HepG2 (cell line): ENCODE measurements around the gene STK10. TPM values are rescaled to one million over a fixed set of nuclear protein-coding genes. Genes with fewer than 3 reads are reported as not detected.

Experiments used
- ATAC-seq: fragments of 200-7000 bp; cut with Tn5 transposase; 3 replicates; pipeline ENCODE4 v1.9.1; 2020; ENCODE audit warnings: mild to moderate bottlenecking, moderate library complexity
- BruUV-seq: library from RNA; stranded (reverse); fragments of 400-500 nt; replicated peaks from 2 replicates; lab custom pipeline; 2021; lab: Mats Ljungman, UMichigan
- CTCF ChIA-PET: fragments of 300-600 bp; formaldehyde crosslinking; extraction: SDS; loops from one replicate; lab custom pipeline; 2021; ENCODE audit warnings: low total read pairs, inconsistent platforms, low intra/inter-chr PET ratio; lab: Yijun Ruan, JAX
- POLR2A ChIA-PET: fragments of 350-600 bp; sonication (Branson Sonifier 250); formaldehyde crosslinking; loops from one replicate; lab custom pipeline; 2020; ENCODE audit warnings: antibody characterized with exemption, inconsistent platforms; lab: Yijun Ruan, JAX
- DNase-seq: peaks from one replicate; pipeline ENCODE4 v3.0.0-alpha.2; 2015; ENCODE audit warnings: low spot score
- FAIRE-seq: peaks from 3 replicates; lab custom pipeline; 2011; peaks lifted over from hg19 to GRCh38; lab: Jason Lieb, UNC
- H2AFZ ChIP-seq: one replicate; pipeline ENCODE4 v1.6.1; 2011; ENCODE audit warnings: low read length, inconsistent platforms
- H3K27ac ChIP-seq: fragments of 300-600 bp; 3 replicates; pipeline ENCODE4 v1.8.0; 2011; ENCODE audit warnings: mixed run types, mild to moderate bottlenecking, mixed read lengths, low read length, inconsistent platforms; ENCODE audit not compliant: insufficient read depth; ENCODE audit errors: extremely low read length
- H3K27me3 ChIP-seq, 2 experiments: fragments of 200-600 bp in 1 of 2; 2 replicates in 1 of 2; 3 replicates in 1 of 2; pipeline versions ENCODE4 v1.6.0 to v1.8.0; 2011; ENCODE audit warnings: low read length in 2 of 2, mild to moderate bottlenecking in 2 of 2, moderate library complexity in 2 of 2, inconsistent platforms in 1 of 2; ENCODE audit not compliant: insufficient read depth in 2 of 2, control insufficient read depth in 1 of 2
- H3K36me3 ChIP-seq, 2 experiments: fragments of 200-600 bp in 1 of 2; replicated peaks in 1 of 2; 2 replicates in 1 of 2; 3 replicates in 1 of 2; pipeline versions ENCODE4 v1.5.1 to v1.8.0; 2011; ENCODE audit warnings: low read length in 2 of 2, inconsistent platforms in 1 of 2; ENCODE audit not compliant: insufficient read depth in 2 of 2, control insufficient read depth in 1 of 2
- H3K4me1 ChIP-seq: 2 replicates; pipeline ENCODE4 v1.5.1; 2012; ENCODE audit warnings: low read length, inconsistent platforms; ENCODE audit not compliant: insufficient read depth
- H3K4me2 ChIP-seq: 2 replicates; pipeline ENCODE4 v1.6.0; 2011; ENCODE audit warnings: low read depth, low read length, inconsistent platforms
- H3K4me3 ChIP-seq, 3 experiments: fragments of 200-600 bp in 1 of 3; sonication (generic), shearing (Covaris generic) in 1 of 3; replicated peaks in 1 of 3; 2 replicates each; pipeline ENCODE4 v1.5.1; 2011 to 2016; ENCODE audit warnings: low read length in 3 of 3, inconsistent platforms in 2 of 3, low read depth in 2 of 3, mild to moderate bottlenecking in 2 of 3, control low read depth in 1 of 3, mixed read lengths in 1 of 3; ENCODE audit not compliant: insufficient read depth in 1 of 3
- H3K79me2 ChIP-seq: one replicate; pipeline ENCODE4 v1.6.1; 2011; ENCODE audit warnings: low read length, inconsistent platforms; ENCODE audit not compliant: insufficient read depth
- H3K9ac ChIP-seq: 2 replicates; pipeline ENCODE4 v1.6.0; 2011; ENCODE audit warnings: mild to moderate bottlenecking, low read depth, low read length, inconsistent platforms; ENCODE audit not compliant: insufficient read depth
- H3K9me3 ChIP-seq: 2 replicates; pipeline ENCODE4 v1.5.1; 2012; ENCODE audit warnings: mild to moderate bottlenecking, low read length
- H4K20me1 ChIP-seq: 2 replicates; pipeline ENCODE4 v1.6.0; 2011; ENCODE audit warnings: inconsistent platforms, mild to moderate bottlenecking, low read length, moderate library complexity; ENCODE audit not compliant: insufficient read depth
- ARID2 ChIP-seq: sonication (generic); formaldehyde crosslinking; IDR thresholded peaks from 2 replicates; pipeline ENCODE4 v1.8.1; 2022; ENCODE audit warnings: mild to moderate bottlenecking, missing genetic modification reagents, borderline replicate concordance
- BRCA1 ChIP-seq: sonication (generic); formaldehyde crosslinking; IDR thresholded peaks from 2 replicates; pipeline ENCODE4 v1.4.0; 2020; ENCODE audit warnings: missing genetic modification reagents
- HBP1 ChIP-seq: IDR thresholded peaks from 2 replicates; pipeline ENCODE4 v1.6.1; 2016; ENCODE audit warnings: low read depth, control low read depth
- HNRNPUL1 ChIP-seq: fragments of 200-400 bp; formaldehyde crosslinking; IDR thresholded peaks from 2 replicates; pipeline ENCODE4 v1.6.1; 2017; ENCODE audit warnings: low read depth, mild to moderate bottlenecking, low read length, moderate library complexity
- IKZF4 ChIP-seq: sonication (generic); formaldehyde crosslinking; IDR thresholded peaks from 2 replicates; pipeline ENCODE4 v1.5.1; 2020; ENCODE audit warnings: borderline replicate concordance, mild to moderate bottlenecking, low read depth, missing genetic modification reagents; ENCODE audit errors: not compliant biosample characterization
- NFE2L1 ChIP-seq: sonication (generic); formaldehyde crosslinking; IDR thresholded peaks from 2 replicates; pipeline ENCODE4 v1.4.0; 2020; ENCODE audit warnings: missing genetic modification reagents, mild to moderate bottlenecking, borderline replicate concordance
- SAP130 ChIP-seq: IDR thresholded peaks from 2 replicates; pipeline ENCODE4 v1.6.1; 2016; ENCODE audit warnings: low read depth
- TP53 ChIP-seq: sonication (generic); formaldehyde crosslinking; conservative IDR thresholded peaks from 2 replicates; pipeline ENCODE4 v1.4.0; 2020; ENCODE audit warnings: missing genetic modification reagents
- ZBTB38 ChIP-seq: sonication (generic); formaldehyde crosslinking; IDR thresholded peaks from 2 replicates; pipeline ENCODE4 v1.5.1; 2020; ENCODE audit warnings: mild to moderate bottlenecking, missing genetic modification reagents
- ZNF343 ChIP-seq: sonication (generic); formaldehyde crosslinking; IDR thresholded peaks from 2 replicates; pipeline ENCODE4 v1.4.0; 2020; ENCODE audit warnings: mild to moderate bottlenecking, missing genetic modification reagents
- WGBS: methylation state at CpG from one replicate; pipeline ENCODE4 v1.1.6; 2017; ENCODE audit warnings: low lambda C conversion rate; 5-methylcytosine and 5-hydroxymethylcytosine counted together
- in situ Hi-C: cut with HindIII; loops from 2 replicates; pipeline ENCODE4 v1.10.0; 2017; ENCODE audit warnings: low pct_unique_long_range_greater_than_20kb; ENCODE audit not compliant: extremely low pct_ligation_motif_present
- intact Hi-C: fragments of 100-400 bp; cut with micrococcal nuclease; formaldehyde crosslinking; loops from one replicate; pipeline ENCODE4 v1.10.0; 2022; ENCODE audit not compliant: unreplicated experiment
- polyA plus RNA-seq, 8 experiments: library from polyadenylated mRNA; depleted of rRNA in 3 of 8; stranded (reverse) in 7 of 8; unstranded in 1 of 8; fragments of >200 nt; fragmentation: Illumina TruSeq in 4 of 8; extraction: Trizol in 4 of 8; gene quantifications; 2 replicates each; pipeline versions ENCODE4 v1.2.1 to v1.2.3, GENCODE V29; 2011 to 2016; ENCODE audit warnings: low read depth in 4 of 8, missing spikeins in 1 of 8, mixed read lengths in 1 of 8; ENCODE audit not compliant: insufficient read depth in 1 of 8
- total RNA-seq, 5 experiments: library from RNA; depleted of rRNA; stranded (reverse); fragments of >200 nt; fragmentation: Illumina TruSeq; extraction: Trizol; gene quantifications; 2 replicates each; pipeline ENCODE4 v1.2.3, GENCODE V29; 2016; ENCODE audit warnings: low read depth in 1 of 5
- TF ChIP-seq, protein P1 (sequence below): sonication (generic); formaldehyde crosslinking; IDR thresholded peaks from 2 replicates; pipeline ENCODE4 v1.8.0; 2022; ENCODE audit warnings: mild to moderate bottlenecking, missing genetic modification reagents, borderline replicate concordance
- TF ChIP-seq, protein P2 (sequence below): sonication (generic); formaldehyde crosslinking; IDR thresholded peaks from 2 replicates; pipeline ENCODE4 v1.4.0; 2020; ENCODE audit warnings: missing genetic modification reagents, borderline replicate concordance

The STK10 gene
- total and polyA plus RNA-seq, 2 of the 13 experiments (the other 11 are each of a cell fraction or from before 2014, with no cell fraction given), result 7.0 to 7.2 TPM

- Histone ChIP-seq H4K20me1 (no peaks in the 10 kb centered on the region), H3K27me3 (no peaks in the 10 kb centered on the region), H3K4me2 (peak overlapping the region; percentile 93), H3K4me1 (peaks cover 35% of the 10 kb centered on the region), H3K36me3 (0 out of 5 replicates have a peak, but pooled peaks cover 0 to 1% of the 10 kb centered on the region in 2 experiments), H3K9me3 (no peaks in the 10 kb centered on the region), H3K27ac (no peak overlapping the region), H3K9ac (peak overlapping the region; percentile 65), H3K79me2 (peaks cover 6% of the 10 kb centered on the region), H2AFZ (peak overlapping the region; percentile 81), H3K4me3 (peak overlapping the region; percentile 91 to 95 (median 93))
- CTCF ChIA-PET, result interaction anchor here (1.3 to 3.0 kb wide), 4 partner anchors 27 to 105 kb away, joined by 5 to 40 read pairs (median 6); no protein-coding TSS in a partner anchor
- intact Hi-C loops (loop anchor here (1.0 to 2.0 kb wide), 3 partner anchors 24 to 104 kb away; no protein-coding TSS in a partner anchor), in situ Hi-C loops (loop anchor here (5.0 kb wide), 1 partner anchor 77 kb away; no protein-coding TSS in a partner anchor)
- no TSS peak for BruUV-seq
- ATAC-seq, result no peak
- 37% methylated on average over 19 of the region's 30 CpGs for WGBS
- TF ChIP-seq ZNF343 (no peak), NFE2L1 (no peak), ARID2 (CRISPR knock-in tag) (0 out of 2 replicates have a peak, but pooled peaks have one; percentile 22), SAP130 (CRISPR knock-in tag) (0 out of 2 replicates have a peak, but pooled peaks have one; percentile 17), TP53 (CRISPR knock-in tag) (0 out of 2 replicates have a peak, but pooled peaks have one; percentile 3), IKZF4 (peak; percentile 9), HBP1 (CRISPR knock-in tag) (0 out of 2 replicates have a peak, but pooled peaks have one; percentile 1), ZBTB38 (CRISPR knock-in tag) (peak; percentile 65; the same call in 1 of the 2 replicates), HNRNPUL1 (no peak), BRCA1 (0 out of 2 replicates have a peak, but pooled peaks have one; percentile 13)
- TF ChIP-seq, protein P1, sequence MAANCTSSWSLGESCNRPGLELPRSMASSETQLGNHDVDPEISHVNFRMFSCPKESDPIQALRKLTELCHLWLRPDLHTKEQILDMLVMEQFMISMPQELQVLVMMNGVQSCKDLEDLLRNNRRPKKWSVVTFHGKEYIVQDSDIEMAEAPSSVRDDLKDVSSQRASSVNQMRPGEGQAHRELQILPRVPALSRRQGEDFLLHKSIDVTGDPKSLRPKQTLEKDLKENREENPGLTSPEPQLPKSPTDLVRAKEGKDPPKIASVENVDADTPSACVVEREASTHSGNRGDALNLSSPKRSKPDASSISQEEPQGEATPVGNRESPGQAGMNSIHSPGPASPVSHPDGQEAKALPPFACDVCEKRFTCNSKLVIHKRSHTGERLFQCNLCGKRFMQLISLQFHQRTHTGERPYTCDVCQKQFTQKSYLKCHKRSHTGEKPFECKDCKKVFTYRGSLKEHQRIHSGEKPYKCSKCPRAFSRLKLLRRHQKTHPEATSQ (CRISPR knock-in tag), result peak; percentile 17; the same call in 1 of the 2 replicates
- TF ChIP-seq, protein P2, sequence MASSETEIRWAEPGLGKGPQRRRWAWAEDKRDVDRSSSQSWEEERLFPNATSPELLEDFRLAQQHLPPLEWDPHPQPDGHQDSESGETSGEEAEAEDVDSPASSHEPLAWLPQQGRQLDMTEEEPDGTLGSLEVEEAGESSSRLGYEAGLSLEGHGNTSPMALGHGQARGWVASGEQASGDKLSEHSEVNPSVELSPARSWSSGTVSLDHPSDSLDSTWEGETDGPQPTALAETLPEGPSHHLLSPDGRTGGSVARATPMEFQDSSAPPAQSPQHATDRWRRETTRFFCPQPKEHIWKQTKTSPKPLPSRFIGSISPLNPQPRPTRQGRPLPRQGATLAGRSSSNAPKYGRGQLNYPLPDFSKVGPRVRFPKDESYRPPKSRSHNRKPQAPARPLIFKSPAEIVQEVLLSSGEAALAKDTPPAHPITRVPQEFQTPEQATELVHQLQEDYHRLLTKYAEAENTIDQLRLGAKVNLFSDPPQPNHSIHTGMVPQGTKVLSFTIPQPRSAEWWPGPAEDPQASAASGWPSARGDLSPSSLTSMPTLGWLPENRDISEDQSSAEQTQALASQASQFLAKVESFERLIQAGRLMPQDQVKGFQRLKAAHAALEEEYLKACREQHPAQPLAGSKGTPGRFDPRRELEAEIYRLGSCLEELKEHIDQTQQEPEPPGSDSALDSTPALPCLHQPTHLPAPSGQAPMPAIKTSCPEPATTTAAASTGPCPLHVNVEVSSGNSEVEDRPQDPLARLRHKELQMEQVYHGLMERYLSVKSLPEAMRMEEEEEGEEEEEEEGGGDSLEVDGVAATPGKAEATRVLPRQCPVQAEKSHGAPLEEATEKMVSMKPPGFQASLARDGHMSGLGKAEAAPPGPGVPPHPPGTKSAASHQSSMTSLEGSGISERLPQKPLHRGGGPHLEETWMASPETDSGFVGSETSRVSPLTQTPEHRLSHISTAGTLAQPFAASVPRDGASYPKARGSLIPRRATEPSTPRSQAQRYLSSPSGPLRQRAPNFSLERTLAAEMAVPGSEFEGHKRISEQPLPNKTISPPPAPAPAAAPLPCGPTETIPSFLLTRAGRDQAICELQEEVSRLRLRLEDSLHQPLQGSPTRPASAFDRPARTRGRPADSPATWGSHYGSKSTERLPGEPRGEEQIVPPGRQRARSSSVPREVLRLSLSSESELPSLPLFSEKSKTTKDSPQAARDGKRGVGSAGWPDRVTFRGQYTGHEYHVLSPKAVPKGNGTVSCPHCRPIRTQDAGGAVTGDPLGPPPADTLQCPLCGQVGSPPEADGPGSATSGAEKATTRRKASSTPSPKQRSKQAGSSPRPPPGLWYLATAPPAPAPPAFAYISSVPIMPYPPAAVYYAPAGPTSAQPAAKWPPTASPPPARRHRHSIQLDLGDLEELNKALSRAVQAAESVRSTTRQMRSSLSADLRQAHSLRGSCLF, result peak; percentile 42; the same call in 1 of the 2 replicates
- POLR2A ChIA-PET, result interaction anchor here (0.8 to 5.0 kb wide), 7 partner anchors 15 to 182 kb away, joined by 3 to 48 read pairs (median 6); partner anchors contain the start of gene FBXW11
- no peak for DNase-seq
- no peak for FAIRE-seq
These were observed 1.1 kb upstream of the STK10 start for GRCh38 chr5:172188893-172189692.
